HepG2 (cell line): ENCODE results near the gene WWTR1. TPM values are rescaled to one million over a fixed set of nuclear protein-coding genes. Genes with fewer than 3 reads are reported as not detected.

Experiments used
- SOX5 ChIP-seq: IDR thresholded peaks from 2 replicates; pipeline ENCODE4 v1.6.1; 2016; ENCODE audit warnings: borderline replicate concordance
- TEF ChIP-seq: sonication (generic); formaldehyde crosslinking; IDR thresholded peaks from 2 replicates; pipeline ENCODE4 v1.5.0; 2020; ENCODE audit warnings: missing genetic modification reagents
- TFDP2 ChIP-seq: sonication (generic); formaldehyde crosslinking; IDR thresholded peaks from 2 replicates; pipeline ENCODE4 v1.4.0; 2020; ENCODE audit warnings: missing genetic modification reagents
- ZHX2 ChIP-seq, 2 experiments: sonication (generic) in 1 of 2; formaldehyde crosslinking in 1 of 2; IDR thresholded peaks; 2 replicates each; pipeline versions ENCODE4 v1.6.1 to v1.9.0; 2014 to 2022; ENCODE audit warnings: antibody characterized with exemption in 1 of 2, borderline replicate concordance in 1 of 2, inconsistent platforms in 1 of 2, low read depth in 1 of 2, missing genetic modification reagents in 1 of 2
- ZNF136 ChIP-seq: sonication (generic); formaldehyde crosslinking; IDR thresholded peaks from 2 replicates; pipeline ENCODE4 v1.8.1; 2022; ENCODE audit warnings: low read depth, mild to moderate bottlenecking, moderate library complexity, missing genetic modification reagents
- ZNF317 ChIP-seq: sonication (generic); formaldehyde crosslinking; IDR thresholded peaks from 2 replicates; pipeline ENCODE4 v1.5.0; 2020; ENCODE audit warnings: mild to moderate bottlenecking, missing genetic modification reagents
- ZNF501 ChIP-seq: sonication (generic); formaldehyde crosslinking; IDR thresholded peaks from 2 replicates; pipeline ENCODE4 v1.5.1; 2020; ENCODE audit warnings: mild to moderate bottlenecking, moderate library complexity, missing genetic modification reagents
- ZNF646 ChIP-seq: sonication (generic); formaldehyde crosslinking; IDR thresholded peaks from 2 replicates; pipeline ENCODE4 v1.9.0; 2021; ENCODE audit warnings: mild to moderate bottlenecking, missing genetic modification reagents
- ZNF790 ChIP-seq: sonication (generic); formaldehyde crosslinking; IDR thresholded peaks from 2 replicates; pipeline ENCODE4 v1.8.0; 2022; ENCODE audit warnings: missing genetic modification reagents, mild to moderate bottlenecking, borderline replicate concordance
- ZSCAN5A ChIP-seq: sonication (generic); formaldehyde crosslinking; IDR thresholded peaks from 2 replicates; pipeline ENCODE4 v1.8.0; 2022; ENCODE audit warnings: mild to moderate bottlenecking, missing genetic modification reagents, borderline replicate concordance
- polyA plus RNA-seq, 8 experiments: library from polyadenylated mRNA; depleted of rRNA in 3 of 8; stranded (reverse) in 7 of 8; unstranded in 1 of 8; fragments of >200 nt; fragmentation: Illumina TruSeq in 4 of 8; extraction: Trizol in 4 of 8; gene quantifications; 2 replicates each; pipeline versions ENCODE4 v1.2.1 to v1.2.3, GENCODE V29; 2011 to 2016; ENCODE audit warnings: low read depth in 4 of 8, missing spikeins in 1 of 8, mixed read lengths in 1 of 8; ENCODE audit not compliant: insufficient read depth in 1 of 8
- total RNA-seq, 5 experiments: library from RNA; depleted of rRNA; stranded (reverse); fragments of >200 nt; fragmentation: Illumina TruSeq; extraction: Trizol; gene quantifications; 2 replicates each; pipeline ENCODE4 v1.2.3, GENCODE V29; 2016; ENCODE audit warnings: low read depth in 1 of 5

WWTR1 gene
- total and polyA plus RNA-seq, 2 of the 13 experiments (the other 11 are each of a cell fraction or from before 2014, with no cell fraction given): 19.7 to 139 TPM

GRCh38 chr3:149657926-149658743 is at the start of gene WWTR1 (continued):
- TF ChIP-seq TFDP2 (CRISPR knock-in tag): peak; percentile 35; the same call in 1 of the 2 replicates
- TF ChIP-seq TEF (CRISPR knock-in tag): no peak
- TF ChIP-seq ZNF501 (CRISPR knock-in tag): peak; percentile 14
- TF ChIP-seq ZHX2 (IDR thresholded peaks at IDR 0.05; ENCODE audit: low read depth): 0 out of 2 replicates have a peak, but pooled peaks have one; percentile 18
- no peak for TF ChIP-seq ZHX2 (CRISPR knock-in tag; IDR thresholded peaks at IDR 0.05; ENCODE audit: borderline replicate concordance)
- TF ChIP-seq ZSCAN5A (CRISPR knock-in tag): 0 out of 2 replicates have a peak, but pooled peaks have one; percentile 10
- 0 out of 2 replicates have a peak, but pooled peaks have one; percentile 50 for TF ChIP-seq ZNF790 (CRISPR knock-in tag)
- TF ChIP-seq SOX5: peak; percentile 17; the same call in 1 of the 2 replicates
- 0 out of 2 replicates have a peak, but pooled peaks have one; percentile 11 for TF ChIP-seq ZNF646 (CRISPR knock-in tag)
- peak; percentile 76; the same call in 1 of the 2 replicates for TF ChIP-seq ZNF136 (CRISPR knock-in tag)
- TF ChIP-seq ZNF317 (CRISPR knock-in tag): peak; percentile 85
